Smooth muscle cell (in vitro differentiated cells): ENCODE measurements around the gene CACNA1G. TPM values are rescaled to one million over a fixed set of nuclear protein-coding genes. Genes with fewer than 3 reads are reported as not detected.

ENCODE experiments used
- DNase-seq: peaks from one replicate; lab custom pipeline; 2025; ENCODE audit not compliant: unreplicated experiment; lab: John Stamatoyannopoulos, UW
- H2AFZ ChIP-seq: fragments of 200-600 bp; sonication (generic); 2 replicates; pipeline ENCODE4 v1.6.0; 2016; ENCODE audit warnings: antibody characterized with exemption, low read depth, mild to moderate bottlenecking
- H3F3A ChIP-seq: fragments of 200-600 bp; sonication (generic); 2 replicates; pipeline ENCODE4 v1.6.0; 2017; ENCODE audit warnings: antibody characterized with exemption, low read depth
- H3K27ac ChIP-seq: fragments of 200-600 bp; sonication (generic); 2 replicates; pipeline ENCODE4 v1.5.1; 2016; ENCODE audit warnings: low read depth, mild to moderate bottlenecking
- H3K27me3 ChIP-seq: fragments of 200-600 bp; sonication (generic); 2 replicates; pipeline ENCODE4 v1.6.1; 2016; ENCODE audit warnings: low read depth, mild to moderate bottlenecking
- H3K36me3 ChIP-seq: fragments of 200-600 bp; sonication (generic); 2 replicates; pipeline ENCODE4 v1.5.1; 2016; ENCODE audit warnings: low read depth
- H3K4me1 ChIP-seq: fragments of 200-600 bp; sonication (generic); 2 replicates; pipeline ENCODE4 v1.5.1; 2016; ENCODE audit warnings: low read depth
- H3K4me2 ChIP-seq: fragments of 200-600 bp; sonication (generic); 2 replicates; pipeline ENCODE4 v1.6.0; 2016; ENCODE audit warnings: mild to moderate bottlenecking
- H3K4me3 ChIP-seq: fragments of 200-600 bp; sonication (generic); 2 replicates; pipeline ENCODE4 v1.5.1; 2016; ENCODE audit warnings: mild to moderate bottlenecking
- H3K79me2 ChIP-seq: fragments of 200-600 bp; sonication (generic); 2 replicates; pipeline ENCODE4 v1.6.0; 2016; ENCODE audit warnings: low read depth, mild to moderate bottlenecking
- H3K9ac ChIP-seq: fragments of 200-600 bp; sonication (generic); 2 replicates; pipeline ENCODE4 v1.6.0; 2016; ENCODE audit warnings: low read depth
- H3K9me3 ChIP-seq: fragments of 200-600 bp; sonication (generic); replicated peaks from 2 replicates; pipeline ENCODE4 v1.5.1; 2016; ENCODE audit warnings: low read depth
- H4K20me1 ChIP-seq: fragments of 200-600 bp; sonication (generic); 2 replicates; pipeline ENCODE4 v1.6.0; 2016; ENCODE audit warnings: low read depth
- WGBS: methylation state at CpG from one replicate; pipeline ENCODE4 v1.1.7; 2016; ENCODE audit warnings: low lambda C conversion rate; 5-methylcytosine and 5-hydroxymethylcytosine counted together
- polyA plus RNA-seq: library from polyadenylated mRNA; unstranded; fragments of >200 nt; fragmentation: Nextera tagmentation; extraction: Ambion mirVana; gene quantifications from 2 replicates; pipeline ENCODE4 v1.2.1, GENCODE V29; 2016
- total RNA-seq: library from RNA; depleted of rRNA; stranded (reverse); fragments of >200 nt; gene quantifications from 2 replicates; pipeline ENCODE4 v1.2.3, GENCODE V29; 2014
- TF ChIP-seq, protein P1 (sequence below): fragments of 200-600 bp; sonication (generic); IDR thresholded peaks from 2 replicates; pipeline ENCODE4 v1.5.1; 2017; ENCODE audit warnings: borderline replicate concordance, mild to moderate bottlenecking, antibody characterized with exemption; ENCODE audit not compliant: insufficient read depth, poor library complexity, severe bottlenecking

The CACNA1G gene
- total and polyA plus RNA-seq, 2 experiments from 2014 or later, result 1.6 to 1.7 TPM

DNA sequence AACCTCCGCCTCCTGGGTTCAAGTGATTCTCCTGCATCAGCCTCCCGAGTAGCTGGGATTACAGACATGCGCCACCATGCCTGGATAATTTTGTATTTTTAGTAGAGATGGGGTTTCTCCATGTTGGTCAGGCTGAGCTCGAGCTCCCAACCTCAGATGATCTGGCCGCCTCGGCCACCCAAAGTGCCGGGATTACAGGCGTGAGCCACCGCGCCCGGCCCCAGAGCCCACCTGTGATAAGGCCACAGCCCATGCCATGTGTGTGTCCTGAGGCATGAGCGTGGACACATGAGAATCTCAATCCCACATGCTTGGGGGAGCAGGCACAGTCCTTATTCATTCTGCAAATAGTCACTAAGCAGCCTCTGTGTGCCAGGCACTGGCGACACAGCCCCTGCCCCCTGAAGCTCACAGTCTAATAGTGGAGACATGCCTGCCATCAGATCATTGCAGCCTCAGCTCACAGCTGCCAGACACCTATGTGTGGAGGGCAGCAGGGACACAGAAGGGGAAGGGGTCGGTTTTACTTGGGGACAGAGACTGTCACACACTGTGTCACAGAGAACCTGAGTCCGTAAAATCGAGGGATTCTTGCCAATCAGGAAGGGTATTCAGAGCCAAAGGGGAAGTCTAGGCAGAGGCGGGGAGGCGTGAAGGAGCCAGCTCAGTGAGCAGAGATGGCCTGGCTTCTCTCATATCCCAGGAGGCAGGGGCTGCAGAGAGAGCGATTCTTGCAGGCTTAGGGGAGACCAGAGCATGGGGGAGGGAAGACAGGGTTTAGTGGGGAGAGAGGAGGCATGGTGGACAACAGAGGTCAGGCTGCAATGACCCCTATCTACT lies 64.7 kb downstream of the CACNA1G start:
- TF ChIP-seq, protein P1, sequence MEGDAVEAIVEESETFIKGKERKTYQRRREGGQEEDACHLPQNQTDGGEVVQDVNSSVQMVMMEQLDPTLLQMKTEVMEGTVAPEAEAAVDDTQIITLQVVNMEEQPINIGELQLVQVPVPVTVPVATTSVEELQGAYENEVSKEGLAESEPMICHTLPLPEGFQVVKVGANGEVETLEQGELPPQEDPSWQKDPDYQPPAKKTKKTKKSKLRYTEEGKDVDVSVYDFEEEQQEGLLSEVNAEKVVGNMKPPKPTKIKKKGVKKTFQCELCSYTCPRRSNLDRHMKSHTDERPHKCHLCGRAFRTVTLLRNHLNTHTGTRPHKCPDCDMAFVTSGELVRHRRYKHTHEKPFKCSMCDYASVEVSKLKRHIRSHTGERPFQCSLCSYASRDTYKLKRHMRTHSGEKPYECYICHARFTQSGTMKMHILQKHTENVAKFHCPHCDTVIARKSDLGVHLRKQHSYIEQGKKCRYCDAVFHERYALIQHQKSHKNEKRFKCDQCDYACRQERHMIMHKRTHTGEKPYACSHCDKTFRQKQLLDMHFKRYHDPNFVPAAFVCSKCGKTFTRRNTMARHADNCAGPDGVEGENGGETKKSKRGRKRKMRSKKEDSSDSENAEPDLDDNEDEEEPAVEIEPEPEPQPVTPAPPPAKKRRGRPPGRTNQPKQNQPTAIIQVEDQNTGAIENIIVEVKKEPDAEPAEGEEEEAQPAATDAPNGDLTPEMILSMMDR, result no peak
- no peak overlapping the region for H3K4me2 ChIP-seq
- no peaks in the 10 kb centered on the region for H3K9me3 ChIP-seq
- no peaks in the 10 kb centered on the region for H4K20me1 ChIP-seq
- no peak overlapping the region for H3K27ac ChIP-seq
- H3F3A ChIP-seq, result no peaks in the 10 kb centered on the region
- no peaks in the 10 kb centered on the region for H3K27me3 ChIP-seq
- no peak overlapping the region for H3K4me3 ChIP-seq
- H3K36me3 ChIP-seq, result no peaks in the 10 kb centered on the region
- peaks cover 22% of the 10 kb centered on the region for H3K4me1 ChIP-seq
- H3K79me2 ChIP-seq, result no peaks in the 10 kb centered on the region
- WGBS, result 95% methylated on average over 19 of the region's 19 CpGs
- no peak overlapping the region for H3K9ac ChIP-seq
- no peak overlapping the region for H2AFZ ChIP-seq
- DNase-seq, result no peak

DNA sequence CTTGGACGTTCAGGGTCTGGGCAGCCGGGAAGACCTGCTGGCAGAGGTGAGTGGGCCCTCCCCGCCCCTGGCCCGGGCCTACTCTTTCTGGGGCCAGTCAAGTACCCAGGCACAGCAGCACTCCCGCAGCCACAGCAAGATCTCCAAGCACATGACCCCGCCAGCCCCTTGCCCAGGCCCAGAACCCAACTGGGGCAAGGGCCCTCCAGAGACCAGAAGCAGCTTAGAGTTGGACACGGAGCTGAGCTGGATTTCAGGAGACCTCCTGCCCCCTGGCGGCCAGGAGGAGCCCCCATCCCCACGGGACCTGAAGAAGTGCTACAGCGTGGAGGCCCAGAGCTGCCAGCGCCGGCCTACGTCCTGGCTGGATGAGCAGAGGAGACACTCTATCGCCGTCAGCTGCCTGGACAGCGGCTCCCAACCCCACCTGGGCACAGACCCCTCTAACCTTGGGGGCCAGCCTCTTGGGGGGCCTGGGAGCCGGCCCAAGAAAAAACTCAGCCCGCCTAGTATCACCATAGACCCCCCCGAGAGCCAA lies 65.6 kb downstream of the CACNA1G start:
- TF ChIP-seq, protein P1, result peak; percentile 75
- H2AFZ ChIP-seq, result no peak overlapping the region
- H3K79me2 ChIP-seq, result no peaks in the 10 kb centered on the region
- H3K9ac ChIP-seq, result no peak overlapping the region
- H3F3A ChIP-seq, result no peaks in the 10 kb centered on the region
- no peaks in the 10 kb centered on the region for H3K36me3 ChIP-seq
- H3K27ac ChIP-seq, result no peak overlapping the region
- H3K4me2 ChIP-seq, result no peak overlapping the region
- H3K4me3 ChIP-seq, result no peak overlapping the region
- DNase-seq, result peak; percentile 24
- 49% methylated on average over 18 of the region's 19 CpGs for WGBS
- H3K4me1 ChIP-seq, result peaks cover 20% of the 10 kb centered on the region
- H3K9me3 ChIP-seq, result no peaks in the 10 kb centered on the region
- H4K20me1 ChIP-seq, result no peaks in the 10 kb centered on the region
- H3K27me3 ChIP-seq, result no peaks in the 10 kb centered on the region

DNA sequence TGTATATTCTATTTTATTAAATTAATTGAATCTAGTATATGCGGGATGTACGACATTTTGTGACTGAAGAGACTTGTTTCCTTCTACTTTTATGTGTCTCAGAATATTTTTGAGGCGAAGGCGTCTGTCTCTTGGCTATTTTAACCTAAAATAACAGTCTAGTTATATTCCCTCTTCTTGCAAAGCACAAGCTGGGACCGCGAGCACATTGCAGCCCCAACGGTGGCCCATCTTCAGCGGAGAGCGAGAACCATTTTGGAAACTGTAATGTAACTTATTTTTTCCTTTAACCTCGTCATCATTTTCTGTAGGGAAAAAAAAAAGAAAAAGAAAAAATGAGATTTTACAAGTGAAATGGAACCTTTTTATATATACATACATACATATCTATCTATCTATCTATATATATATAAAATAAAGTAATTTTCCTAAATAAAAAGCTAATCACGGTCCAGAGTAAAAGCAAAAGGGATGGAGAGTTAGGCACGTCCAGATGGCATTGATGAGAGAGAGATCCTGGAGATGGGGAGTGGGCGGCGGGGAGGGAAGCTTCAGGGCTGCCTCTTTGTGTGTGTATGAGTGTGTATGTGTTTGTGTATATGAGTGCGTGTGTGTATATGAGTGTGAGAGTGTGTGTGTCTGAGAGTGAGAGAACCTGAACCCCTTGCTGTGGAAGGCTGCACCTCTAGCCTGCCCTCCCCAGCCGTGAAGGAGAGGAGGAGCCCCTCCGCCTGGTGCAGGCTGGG lies 66.7 kb downstream of the CACNA1G start:
- H3K4me3 ChIP-seq, result no peak overlapping the region
- H3K27me3 ChIP-seq, result peaks cover 4% of the 10 kb centered on the region
- no peak overlapping the region for H3K27ac ChIP-seq
- no peaks in the 10 kb centered on the region for H4K20me1 ChIP-seq
- TF ChIP-seq, protein P1, result no peak
- H3K9me3 ChIP-seq, result no peaks in the 10 kb centered on the region
- no peak overlapping the region for H2AFZ ChIP-seq
- no peak overlapping the region for H3K9ac ChIP-seq
- no peak overlapping the region for H3K4me2 ChIP-seq
- no peak for DNase-seq
- no peaks in the 10 kb centered on the region for H3K36me3 ChIP-seq
- no peaks in the 10 kb centered on the region for H3F3A ChIP-seq
- WGBS, result 86% methylated on average over 17 of the region's 17 CpGs
- no peaks in the 10 kb centered on the region for H3K79me2 ChIP-seq
- H3K4me1 ChIP-seq, result peaks cover 17% of the 10 kb centered on the region
